ENCODE data around the gene GPR87. TPM values are rescaled to one million over a fixed set of nuclear protein-coding genes. Genes with fewer than 3 reads are reported as not detected.

Gene GPR87
- 0.43 TPM in 1 of 2 replicates, not detected in the other for total RNA-seq

DNA sequence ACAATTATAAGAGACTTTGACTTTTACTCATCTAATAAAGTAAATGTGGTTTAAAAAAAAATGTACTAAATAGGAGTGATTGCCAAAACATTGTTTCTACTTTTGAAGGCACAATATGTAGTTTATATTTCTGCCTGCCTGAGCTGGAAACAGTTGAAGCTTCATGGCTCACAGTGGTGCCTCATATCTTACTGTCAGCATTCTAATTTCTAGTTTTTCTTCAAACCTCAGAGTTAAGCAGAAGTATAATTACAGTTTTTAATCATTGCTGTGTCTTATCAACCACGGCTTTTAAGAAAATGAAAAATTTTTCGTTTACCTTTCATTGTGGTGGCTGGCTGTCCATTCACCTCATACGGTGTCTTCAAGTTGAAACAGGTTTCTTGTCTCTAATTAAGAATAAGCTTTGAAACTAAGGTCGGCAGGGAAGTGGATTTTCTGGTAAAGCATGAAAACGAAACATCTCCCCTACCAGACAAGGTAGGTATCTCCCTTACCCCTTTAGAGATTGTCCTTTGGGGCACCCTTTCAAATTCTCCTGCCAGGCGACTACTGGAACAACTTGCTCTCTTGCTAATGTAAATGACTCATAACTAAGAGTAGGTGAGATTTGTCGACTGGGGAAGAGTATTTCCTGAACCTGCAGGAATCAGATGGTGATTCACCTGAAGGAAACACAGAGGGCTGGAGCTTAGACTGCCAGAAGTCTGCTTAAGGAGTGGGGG is at the start of gene GPR87:
GPR87 (minus strand) TSS at position 554 of the 725 bp plus-strand sequence. CDS start 16,720 bp downstream, outside the sequence.
- no peak within 1 kb of the TSS for H3K4me3 ChIP-seq (ENCODE audit: low read depth, low read length)
- DNase-seq (ENCODE audit: low read depth), result no peak

DNA sequence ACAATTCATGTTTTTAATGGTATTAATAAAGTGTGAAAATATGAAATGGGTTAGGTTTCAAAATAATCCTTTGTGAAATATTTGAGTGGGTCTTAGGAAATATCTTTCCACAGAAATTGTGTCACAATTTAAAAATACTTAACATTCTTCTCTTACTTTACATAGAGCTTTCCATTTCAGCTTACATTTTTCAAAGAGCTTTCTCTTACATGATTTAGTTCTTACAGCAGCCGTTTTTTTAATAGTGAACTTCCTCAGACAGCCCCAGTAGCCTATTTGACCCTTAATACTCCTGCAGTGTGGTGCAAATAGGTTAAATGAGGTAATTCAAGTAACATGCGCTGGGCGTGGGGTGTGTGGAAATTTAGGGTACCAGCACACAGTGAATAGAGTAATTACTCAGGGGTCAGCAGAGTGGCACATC is 46.1 kb upstream of the GPR87 start:
- peak; percentile 18 for DNase-seq (ENCODE audit: low read depth)
- no peak overlapping the region for H3K4me3 ChIP-seq (ENCODE audit: low read depth, low read length)
- no peak for TF ChIP-seq CTCF (IDR thresholded peaks at IDR 0.05; ENCODE audit: insufficient read depth, low read depth, low read length)

More for the DNA sequence above, at the start of gene GPR87:
- TF ChIP-seq CTCF (IDR thresholded peaks at IDR 0.05; ENCODE audit: insufficient read depth, low read depth, low read length), result no peak

- DNase-seq (ENCODE audit: low read depth), result no peak
- H3K4me3 ChIP-seq (ENCODE audit: low read depth, low read length), result no peak overlapping the region
Measured at GRCh38 chr3:151357463-151357850, 40.8 kb upstream of the GPR87 start.

DNA sequence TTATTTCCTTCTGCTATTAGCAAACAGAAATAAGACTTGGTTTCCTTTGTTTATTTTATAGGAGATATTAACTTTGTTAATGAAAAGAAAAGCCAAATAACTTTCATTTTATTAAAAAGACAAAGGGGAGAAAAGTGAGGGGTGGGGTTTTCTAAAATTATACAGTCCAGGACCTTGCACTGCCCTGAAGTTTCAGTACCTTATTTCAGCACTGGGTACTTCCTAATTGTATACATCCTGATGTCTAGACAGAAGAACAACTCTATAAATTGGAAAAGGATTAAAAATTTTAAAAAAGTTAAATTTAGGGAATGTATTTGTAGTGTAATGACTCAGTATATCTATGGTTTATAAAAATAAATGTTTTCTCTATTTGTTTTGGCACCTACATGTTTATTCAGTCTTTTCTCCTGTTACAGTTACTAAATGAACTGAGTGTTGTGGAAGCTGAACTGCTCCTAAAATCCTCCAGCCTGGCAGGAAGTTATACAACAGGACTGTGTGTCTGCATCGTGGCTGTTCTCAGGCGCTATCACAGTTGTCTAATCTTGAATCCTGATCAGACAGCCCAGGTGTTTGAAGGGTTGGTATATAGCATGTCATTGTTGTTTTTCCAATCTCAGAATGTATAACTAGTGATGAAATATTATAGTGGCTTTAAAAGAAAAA is 40.3 kb upstream of the GPR87 start:
- no peak for DNase-seq (ENCODE audit: low read depth)
- TF ChIP-seq CTCF (IDR thresholded peaks at IDR 0.05; ENCODE audit: insufficient read depth, low read depth, low read length), result no peak
- no peak overlapping the region for H3K4me3 ChIP-seq (ENCODE audit: low read depth, low read length)

More at GRCh38 chr3:151357463-151357850, 40.8 kb upstream of the GPR87 start:
- TF ChIP-seq CTCF (IDR thresholded peaks at IDR 0.05; ENCODE audit: insufficient read depth, low read depth, low read length), result no peak

DNA sequence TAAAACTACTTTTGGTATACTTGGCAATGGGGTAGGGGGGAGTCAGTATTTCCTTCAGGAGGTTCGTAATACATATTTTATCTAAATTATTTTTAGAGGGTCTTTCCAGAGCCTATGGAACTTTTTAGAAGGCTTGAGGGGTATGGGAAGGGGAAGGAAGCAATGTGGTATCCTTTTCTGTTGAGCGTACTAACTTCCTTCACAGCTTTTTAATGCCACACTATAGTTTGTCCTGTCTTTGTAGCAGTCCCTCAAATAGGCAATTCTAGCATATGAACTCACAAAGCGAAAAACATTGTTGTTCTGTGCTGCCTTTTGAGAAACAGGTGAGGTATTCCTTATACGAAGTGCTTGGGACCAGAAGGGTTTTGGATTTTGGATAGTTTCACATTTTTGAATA is 35.0 kb upstream of the GPR87 start:
- TF ChIP-seq CTCF (IDR thresholded peaks at IDR 0.05; ENCODE audit: insufficient read depth, low read depth, low read length), result no peak
- H3K4me3 ChIP-seq (ENCODE audit: low read depth, low read length), result no peak overlapping the region
- no peak for DNase-seq (ENCODE audit: low read depth)

DNA sequence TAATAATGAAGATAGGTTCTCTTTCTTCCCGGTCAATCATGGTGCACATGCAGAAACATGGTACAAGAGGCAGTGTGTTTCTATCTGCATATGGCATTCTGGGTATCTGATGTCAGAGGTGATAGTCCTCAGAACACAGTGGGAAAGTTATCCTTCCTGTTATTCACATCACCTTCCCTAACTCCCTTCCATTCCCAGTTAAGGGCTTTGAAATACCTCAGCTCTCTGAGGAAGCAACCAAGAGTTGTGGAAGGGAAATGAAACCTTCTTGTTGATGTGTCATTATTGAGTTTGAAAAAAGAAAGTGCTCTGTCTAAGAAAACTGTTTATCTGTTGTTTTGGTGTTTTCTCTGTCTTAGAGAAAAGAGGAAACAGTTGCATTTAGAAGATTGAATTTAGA is 34.6 kb upstream of the GPR87 start:
- no peak overlapping the region for H3K4me3 ChIP-seq (ENCODE audit: low read depth, low read length)
- no peak for DNase-seq (ENCODE audit: low read depth)
- TF ChIP-seq CTCF (IDR thresholded peaks at IDR 0.05; ENCODE audit: insufficient read depth, low read depth, low read length), result no peak
